Measurements from ENCODE around the gene MAP3K10. TPM values are rescaled to one million over a fixed set of nuclear protein-coding genes. Genes with fewer than 3 reads are reported as not detected.

The MAP3K10 gene
- total RNA-seq, 1 donor from 2014 or later = 18.1 TPM

- DNase-seq (peak; percentile 14), ATAC-seq (ENCODE audit: poor library complexity) (no peak)
- intact Hi-C loops (cut with DNase I) = no loop called here
Measured at GRCh38 chr19:40241125-40241808, 50.0 kb downstream of the MAP3K10 start.

GRCh38 chr19:40241809-40242384 lies 50.7 kb downstream of the MAP3K10 start:
- intact Hi-C loops (cut with DNase I) = no loop called here
- ATAC-seq (ENCODE audit: poor library complexity) = peak; percentile 92

GRCh38 chr19:40242480-40242879 lies 51.3 kb downstream of the MAP3K10 start:
- intact Hi-C loops (cut with DNase I) = no loop called here
- DNase-seq = peak; percentile 34
- peak; percentile 4 for ATAC-seq (ENCODE audit: poor library complexity)

More at GRCh38 chr19:40241809-40242384, 50.7 kb downstream of the MAP3K10 start:
- DNase-seq = peak; percentile 84

- no peak for ATAC-seq (ENCODE audit: poor library complexity)
- peak; percentile 31 for DNase-seq
- intact Hi-C loops (cut with DNase I) = no loop called here
Measured at GRCh38 chr19:40243181-40243580, 52.0 kb downstream of the MAP3K10 start.

- intact Hi-C loops (cut with DNase I) = no loop called here
- DNase-seq (peak; percentile 34), ATAC-seq (ENCODE audit: poor library complexity) (no peak)
Measured at GRCh38 chr19:40244579-40245317, 53.5 kb downstream of the MAP3K10 start.

GRCh38 chr19:40245506-40246128 lies 54.4 kb downstream of the MAP3K10 start:
- intact Hi-C loops (cut with DNase I) = no loop called here
- ATAC-seq (ENCODE audit: poor library complexity) (no peak), DNase-seq (peak; percentile 40)

GRCh38 chr19:40246292-40247073 lies 55.3 kb downstream of the MAP3K10 start:
- ATAC-seq (ENCODE audit: poor library complexity) = no peak
- DNase-seq = no peak
- intact Hi-C loops (cut with DNase I) = no loop called here

GRCh38 chr19:40247178-40247577 lies 56.0 kb downstream of the MAP3K10 start:
- no peak for ATAC-seq (ENCODE audit: poor library complexity)
- DNase-seq = peak; percentile 17
- intact Hi-C loops (cut with DNase I) = no loop called here

GRCh38 chr19:40247735-40248262 lies 56.6 kb downstream of the MAP3K10 start:
- ATAC-seq (ENCODE audit: poor library complexity) = no peak
- intact Hi-C loops (cut with DNase I) = no loop called here
- peak; percentile 38 for DNase-seq

- DNase-seq (peak; percentile 17), ATAC-seq (ENCODE audit: poor library complexity) (no peak)
- intact Hi-C loops (cut with DNase I) = no loop called here
Measured at GRCh38 chr19:40249201-40249600, 58.0 kb downstream of the MAP3K10 start.

- DNase-seq = peak; percentile 10
- intact Hi-C loops (cut with DNase I) = no loop called here
- ATAC-seq (ENCODE audit: poor library complexity) = no peak
Measured at GRCh38 chr19:40249781-40250180, 58.6 kb downstream of the MAP3K10 start.

- ATAC-seq (ENCODE audit: poor library complexity) = no peak
- no peak for DNase-seq
- intact Hi-C loops (cut with DNase I) = no loop called here
Measured at GRCh38 chr19:40251244-40251643, 60.0 kb downstream of the MAP3K10 start.

- DNase-seq (peak; percentile 10), ATAC-seq (ENCODE audit: poor library complexity) (no peak)
- intact Hi-C loops (cut with DNase I) = no loop called here
Measured at GRCh38 chr19:40251991-40252390, 60.8 kb downstream of the MAP3K10 start.

GRCh38 chr19:40252395-40252794 lies 61.2 kb downstream of the MAP3K10 start:
- intact Hi-C loops (cut with DNase I) = no loop called here
- ATAC-seq (ENCODE audit: poor library complexity) (no peak), DNase-seq (peak; percentile 8)

- ATAC-seq (ENCODE audit: poor library complexity) (no peak), DNase-seq (no peak)
- intact Hi-C loops (cut with DNase I) = no loop called here
Measured at GRCh38 chr19:40253611-40254092, 62.4 kb downstream of the MAP3K10 start.

- peak; percentile 32 for DNase-seq
- no peak for ATAC-seq (ENCODE audit: poor library complexity)
- intact Hi-C loops (cut with DNase I) = no loop called here
Measured at GRCh38 chr19:40254714-40255418, 63.6 kb downstream of the MAP3K10 start.

- intact Hi-C loops (cut with DNase I) = no loop called here
- no peak for DNase-seq
Measured at GRCh38 chr19:40255619-40256166, 64.5 kb downstream of the MAP3K10 start.

More at GRCh38 chr19:40255619-40256166, 64.5 kb downstream of the MAP3K10 start:
- no peak for ATAC-seq (ENCODE audit: poor library complexity)
